Stimulated activated CD4-positive, alpha-beta T cell treated with anti-CD3 and anti-CD28 coated beads, TNF-alpha, amount 100 ng/mL, for 48 hours (primary cell): ENCODE measurements around the gene CYTH1.
"Not testable (repeated sequence)": the region's sequence is repeated elsewhere in the genome, so short reads cannot be mapped to it uniquely, and the experiment has no call there.

Source experiments
- DNase-seq, 3 donors: peaks; one replicate each; pipeline ENCODE4 v3.0.0-alpha.2; 2020; ENCODE audit warnings: low read depth in 3 of 3

The CYTH1 gene

GRCh38 chr17:78692460-78693010, 89.5 kb downstream of the CYTH1 start:
- no peak for DNase-seq

GRCh38 chr17:78689029-78689428, 93.0 kb downstream of the CYTH1 start:
- DNase-seq = no peak

DNA sequence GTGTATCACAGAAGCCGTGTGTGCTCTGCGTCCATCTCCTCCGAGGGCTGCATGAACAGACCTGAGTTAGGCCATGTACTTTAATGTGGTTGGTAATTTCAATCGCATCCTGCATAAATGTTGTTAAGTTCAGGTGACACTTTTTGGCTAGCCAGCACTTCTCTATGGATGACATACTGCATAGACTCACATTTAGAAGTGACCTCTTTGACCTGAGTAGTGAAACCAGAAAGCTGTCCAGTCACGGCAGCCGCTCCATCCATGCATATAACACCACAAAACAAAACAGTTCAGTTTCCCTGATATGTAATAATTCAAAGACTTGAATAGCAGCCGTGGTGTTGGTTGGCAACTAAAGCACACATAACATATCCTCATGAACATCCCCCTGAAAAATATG, 94.1 kb downstream of the CYTH1 start:
- no peak for DNase-seq

GRCh38 chr17:78687125-78687524, 94.9 kb downstream of the CYTH1 start:
- DNase-seq = no peak

DNA sequence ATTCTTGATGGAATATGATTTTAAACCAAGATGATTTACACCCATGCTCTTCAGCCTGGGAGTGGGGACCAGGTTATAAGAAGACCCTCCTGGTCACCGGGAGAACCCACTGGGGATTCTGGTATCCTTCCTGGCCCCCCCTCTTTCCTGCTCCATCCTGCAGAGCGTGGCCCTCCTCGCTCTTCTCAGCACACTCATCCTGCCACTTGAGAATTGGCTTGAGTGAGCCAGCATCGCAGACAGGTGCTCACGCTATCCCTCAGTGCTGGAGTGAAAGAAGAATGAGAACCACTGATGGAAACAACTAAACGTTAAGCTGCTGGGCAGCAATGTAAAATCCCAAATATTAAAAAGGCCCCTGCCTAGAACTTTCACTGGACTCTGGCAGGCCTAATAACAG, 98.0 kb downstream of the CYTH1 start:
- DNase-seq = no peak

DNA sequence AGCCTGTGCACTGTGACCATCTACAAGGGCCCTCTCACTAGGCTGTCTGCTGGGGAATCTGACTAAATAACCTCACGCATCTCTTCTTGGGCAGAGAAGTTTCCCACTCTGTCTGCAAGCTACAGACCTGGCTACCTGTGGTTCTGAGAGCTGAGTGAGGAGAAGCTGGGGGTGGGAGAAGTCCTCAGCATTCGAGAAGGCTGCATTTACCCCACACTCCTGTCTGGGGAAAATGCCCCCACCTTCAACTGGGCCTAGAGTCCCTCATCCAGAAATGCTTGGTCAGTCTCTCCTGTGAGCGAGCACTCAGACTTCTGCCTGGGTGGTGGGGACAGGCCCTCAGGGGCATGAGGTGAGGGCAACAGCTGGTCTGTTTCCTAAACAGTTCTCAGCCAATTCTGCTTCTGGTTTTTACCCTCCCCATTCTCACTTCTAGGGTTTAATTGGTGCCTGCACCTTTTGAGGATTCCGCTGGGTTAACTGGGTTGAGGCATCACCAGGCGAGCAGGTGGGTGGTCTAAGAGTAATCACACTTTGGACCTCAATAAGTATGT, 98.6 kb downstream of the CYTH1 start:
- no peak for DNase-seq

DNA sequence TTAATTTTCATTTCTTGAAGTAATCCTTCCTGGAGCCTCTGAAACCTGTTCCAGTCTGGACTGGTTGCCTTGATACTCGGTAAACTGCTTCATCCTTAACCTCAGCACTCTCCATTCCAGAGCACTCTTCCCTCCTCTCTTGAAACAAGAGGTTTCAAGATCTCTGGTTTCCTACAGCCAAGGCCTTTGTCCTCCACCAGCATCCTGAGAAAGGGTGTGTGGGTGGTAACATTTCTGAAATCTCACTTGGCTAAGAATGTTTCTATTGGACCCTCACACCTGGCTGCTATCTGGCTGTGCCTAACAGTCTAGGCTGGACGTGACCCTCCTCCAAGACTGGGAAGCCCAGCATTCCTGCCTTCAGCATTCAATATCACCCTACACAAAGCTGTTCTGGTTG, 99.7 kb downstream of the CYTH1 start:
- no peak for DNase-seq

- DNase-seq = no peak
Measured at GRCh38 chr17:78680436-78680835, 101.6 kb downstream of the CYTH1 start.

- no peak for DNase-seq
Measured at GRCh38 chr17:78679495-78680395, 102.3 kb downstream of the CYTH1 start.

- no peak for DNase-seq
Measured at GRCh38 chr17:78678711-78679110, 103.4 kb downstream of the CYTH1 start.

DNA sequence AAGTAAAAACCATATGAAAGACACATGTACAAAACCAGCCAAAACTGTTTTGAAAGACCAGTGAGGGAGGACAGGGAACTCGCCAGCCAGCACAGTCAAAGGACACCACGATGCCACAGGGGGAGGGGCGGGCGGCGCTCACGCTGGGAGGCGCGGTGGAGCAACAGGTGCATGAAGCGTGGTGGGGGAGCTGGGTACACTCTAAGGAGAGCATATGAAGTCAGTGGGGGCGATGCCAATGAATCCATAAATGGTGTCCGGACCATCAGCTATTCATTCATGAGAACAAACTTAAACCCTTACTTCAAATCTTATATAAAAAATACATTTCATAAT, 103.9 kb downstream of the CYTH1 start:
- no peak for DNase-seq

DNA sequence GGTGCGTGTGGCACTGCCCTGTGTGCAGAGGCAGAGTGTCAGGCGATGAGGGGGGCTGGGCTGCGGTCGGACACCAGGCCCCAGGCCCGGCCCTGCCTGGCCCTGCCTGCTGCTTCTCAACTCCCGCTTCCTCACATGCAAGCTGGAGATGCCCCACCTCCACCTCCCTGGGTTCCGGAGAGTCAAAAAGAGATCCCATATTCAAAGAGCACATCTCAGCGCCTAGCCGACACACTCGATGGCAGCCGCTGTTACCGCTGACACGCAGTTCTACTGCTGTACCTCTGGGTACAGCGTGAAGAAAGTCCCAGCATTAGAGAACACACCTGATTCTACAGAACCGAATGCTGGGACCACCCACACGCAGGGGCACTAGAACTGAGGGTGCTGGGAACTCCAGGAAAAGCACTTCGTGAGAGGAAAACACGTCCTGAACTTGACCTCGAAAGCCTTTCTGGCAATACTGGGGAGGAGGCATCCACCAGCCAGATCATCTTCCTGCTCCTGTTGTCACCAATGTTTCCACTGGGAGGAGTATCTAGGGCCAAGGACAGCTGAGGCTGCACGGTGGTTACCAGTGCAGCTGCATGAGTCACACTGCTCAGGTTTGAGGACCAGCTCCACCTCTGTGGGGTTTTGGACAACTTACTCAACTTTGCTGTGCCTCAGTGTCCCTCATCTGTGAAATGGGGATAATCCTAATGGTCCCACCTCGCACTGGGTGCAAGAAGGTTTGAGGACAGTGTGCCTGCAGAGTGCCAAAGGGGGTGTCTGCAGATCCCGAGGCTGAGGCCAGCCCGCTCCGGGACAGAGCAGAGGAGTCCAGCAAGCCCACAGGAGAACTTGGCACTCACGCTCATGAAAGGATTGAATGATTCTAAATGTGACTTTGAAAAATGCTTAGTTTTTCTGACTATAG, 104.5 kb downstream of the CYTH1 start:
- DNase-seq = no peak

DNA sequence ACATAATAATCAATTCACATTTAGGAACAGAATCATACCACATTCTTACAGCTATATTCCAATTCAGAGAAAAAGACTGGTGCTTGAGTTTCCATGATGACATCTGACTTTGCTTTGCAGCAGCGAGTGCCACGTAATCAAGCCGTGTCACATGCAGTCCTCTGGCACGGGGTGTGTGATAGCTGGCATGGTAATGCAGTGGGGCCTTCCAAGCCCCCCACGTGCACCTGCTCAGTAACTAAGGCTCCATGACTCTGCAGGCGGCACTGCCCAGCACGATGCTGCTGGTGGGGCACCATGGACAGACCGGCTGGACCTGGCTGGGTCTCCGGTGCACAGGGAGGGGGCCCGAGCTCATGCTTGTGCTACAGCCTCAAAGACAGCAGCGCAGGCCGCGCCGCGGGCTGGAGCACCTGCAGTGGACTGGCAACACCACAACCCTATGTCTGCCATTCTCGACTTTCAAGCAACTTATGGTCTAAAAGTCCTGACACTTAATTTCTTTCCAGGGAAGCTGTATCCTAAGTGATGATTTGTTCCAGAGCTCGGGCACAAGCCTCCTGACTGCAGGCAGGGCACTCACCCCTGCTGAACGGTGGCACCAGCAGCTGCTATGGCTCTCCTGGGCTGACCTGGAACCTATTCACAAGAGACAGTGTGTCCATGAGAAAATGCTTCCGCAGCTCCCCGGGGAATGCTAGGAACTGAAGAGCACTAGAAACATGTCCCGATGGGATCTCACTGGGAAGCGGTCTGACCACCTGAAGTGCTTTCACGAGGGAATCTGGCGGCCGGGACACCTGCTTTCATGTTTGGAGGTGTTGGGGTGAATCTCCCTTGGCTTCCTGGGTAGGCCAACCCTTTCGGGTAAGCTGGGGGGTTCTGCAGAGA, 105.4 kb downstream of the CYTH1 start:
- DNase-seq = no peak

DNA sequence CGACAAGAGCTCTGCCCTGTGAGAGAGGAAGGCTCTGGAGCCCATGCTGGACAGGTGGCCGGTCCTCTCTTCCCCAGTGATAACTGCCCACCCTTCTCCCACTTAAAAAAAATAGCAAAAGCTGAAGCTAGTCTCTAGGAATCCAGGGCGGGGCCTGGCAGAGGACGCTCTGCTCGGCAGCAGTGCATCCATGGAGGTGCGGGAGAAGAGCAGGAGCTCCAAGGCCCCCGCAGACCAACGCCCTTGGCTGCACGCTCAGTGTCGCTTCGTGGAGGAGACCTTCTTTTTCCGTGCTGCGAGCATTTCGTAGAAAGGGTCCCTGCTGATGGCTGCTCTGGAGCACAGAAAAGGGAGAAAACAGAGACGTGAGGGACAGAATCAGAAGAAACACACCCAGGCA, 106.2 kb downstream of the CYTH1 start:
- no peak for DNase-seq

DNA sequence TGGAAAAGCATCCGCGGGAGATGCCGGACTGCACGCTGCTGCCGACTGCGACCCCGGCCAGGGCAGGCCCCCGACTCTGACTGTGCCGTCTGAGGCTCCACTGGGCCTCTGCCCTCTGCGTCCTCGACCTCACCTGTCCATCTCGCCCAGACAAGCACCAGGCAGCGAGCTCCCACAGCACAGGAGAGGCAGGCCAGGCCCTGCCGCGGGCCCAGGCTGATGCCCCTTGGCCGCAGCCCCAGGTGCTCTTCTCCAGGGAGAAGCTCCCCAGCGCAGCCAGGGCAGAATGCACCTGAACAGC, 106.8 kb downstream of the CYTH1 start:
- DNase-seq = no peak

- no peak for DNase-seq
Measured at GRCh38 chr17:78674595-78675315, 107.3 kb downstream of the CYTH1 start.

- DNase-seq = no peak
Measured at GRCh38 chr17:78674156-78674555, 107.9 kb downstream of the CYTH1 start.

- DNase-seq = no peak
Measured at GRCh38 chr17:78673395-78673794, 108.7 kb downstream of the CYTH1 start.

- no peak for DNase-seq
Measured at GRCh38 chr17:78672871-78673371, 109.2 kb downstream of the CYTH1 start.

DNA sequence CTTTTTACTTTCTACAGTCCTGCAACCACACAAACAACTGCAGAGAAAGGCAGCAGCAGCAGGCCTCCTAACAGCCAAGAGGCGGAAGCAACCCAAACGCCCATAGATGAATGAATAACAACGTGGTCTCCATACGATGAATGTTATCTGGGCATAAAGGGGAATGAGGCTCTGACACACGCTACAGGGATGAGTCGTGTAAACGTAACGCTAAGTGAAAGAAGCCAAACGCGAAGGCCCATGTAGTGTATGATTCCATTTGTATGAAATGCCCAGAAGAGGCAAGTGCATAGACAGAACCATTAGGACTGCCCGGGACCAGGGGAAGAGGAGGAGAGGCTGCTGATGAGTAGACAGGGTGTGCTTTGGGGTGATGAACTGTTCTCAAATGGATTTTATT, 110.1 kb downstream of the CYTH1 start:
- DNase-seq = no peak

DNA sequence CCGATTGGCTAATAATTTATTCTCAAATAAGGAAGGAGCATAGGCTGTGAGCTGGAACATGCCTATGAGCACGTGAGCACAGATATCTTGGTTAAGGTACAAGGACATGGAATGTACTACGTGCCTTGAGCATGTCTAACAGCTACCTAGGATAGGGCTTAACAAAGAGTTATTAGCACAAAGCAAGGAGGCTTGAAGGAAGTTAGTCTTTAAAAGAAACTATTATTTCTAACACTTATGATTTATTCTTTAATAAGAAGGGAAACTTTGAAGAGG, 110.4 kb downstream of the CYTH1 start:
- not testable (repeated sequence) for DNase-seq
